PFSK-1 (cell line): Measurements from ENCODE around the gene TH.

ENCODE experiments used
- TAF1 ChIP-seq: IDR thresholded peaks from 2 replicates; pipeline ENCODE4 v1.6.1; 2012; ENCODE audit warnings: low read length, control low read depth, borderline replicate concordance; ENCODE audit not compliant: insufficient read depth
- TF ChIP-seq, protein P1 (sequence below), 2 experiments: IDR thresholded peaks; 2 replicates each; pipeline versions ENCODE4 v1.6.1 to v1.8.0; 2011 to 2012; ENCODE audit warnings: low read depth in 2 of 2, low read length in 2 of 2, control low read depth in 1 of 2, inconsistent platforms in 1 of 2, mild to moderate bottlenecking in 1 of 2, moderate library complexity in 1 of 2; ENCODE audit not compliant: insufficient read depth in 1 of 2

GRCh38 chr11:2163428-2163978 is 8.1 kb downstream of the TH start:
- TF ChIP-seq, protein P1, sequence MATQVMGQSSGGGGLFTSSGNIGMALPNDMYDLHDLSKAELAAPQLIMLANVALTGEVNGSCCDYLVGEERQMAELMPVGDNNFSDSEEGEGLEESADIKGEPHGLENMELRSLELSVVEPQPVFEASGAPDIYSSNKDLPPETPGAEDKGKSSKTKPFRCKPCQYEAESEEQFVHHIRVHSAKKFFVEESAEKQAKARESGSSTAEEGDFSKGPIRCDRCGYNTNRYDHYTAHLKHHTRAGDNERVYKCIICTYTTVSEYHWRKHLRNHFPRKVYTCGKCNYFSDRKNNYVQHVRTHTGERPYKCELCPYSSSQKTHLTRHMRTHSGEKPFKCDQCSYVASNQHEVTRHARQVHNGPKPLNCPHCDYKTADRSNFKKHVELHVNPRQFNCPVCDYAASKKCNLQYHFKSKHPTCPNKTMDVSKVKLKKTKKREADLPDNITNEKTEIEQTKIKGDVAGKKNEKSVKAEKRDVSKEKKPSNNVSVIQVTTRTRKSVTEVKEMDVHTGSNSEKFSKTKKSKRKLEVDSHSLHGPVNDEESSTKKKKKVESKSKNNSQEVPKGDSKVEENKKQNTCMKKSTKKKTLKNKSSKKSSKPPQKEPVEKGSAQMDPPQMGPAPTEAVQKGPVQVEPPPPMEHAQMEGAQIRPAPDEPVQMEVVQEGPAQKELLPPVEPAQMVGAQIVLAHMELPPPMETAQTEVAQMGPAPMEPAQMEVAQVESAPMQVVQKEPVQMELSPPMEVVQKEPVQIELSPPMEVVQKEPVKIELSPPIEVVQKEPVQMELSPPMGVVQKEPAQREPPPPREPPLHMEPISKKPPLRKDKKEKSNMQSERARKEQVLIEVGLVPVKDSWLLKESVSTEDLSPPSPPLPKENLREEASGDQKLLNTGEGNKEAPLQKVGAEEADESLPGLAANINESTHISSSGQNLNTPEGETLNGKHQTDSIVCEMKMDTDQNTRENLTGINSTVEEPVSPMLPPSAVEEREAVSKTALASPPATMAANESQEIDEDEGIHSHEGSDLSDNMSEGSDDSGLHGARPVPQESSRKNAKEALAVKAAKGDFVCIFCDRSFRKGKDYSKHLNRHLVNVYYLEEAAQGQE (IDR thresholded peaks at IDR 0.05; ENCODE audit: insufficient read depth in 1 of 2, low read depth in 2 of 2, low read length in 2 of 2), result no peak
- no peak for TF ChIP-seq TAF1
